Cardiac fibroblast (primary cell): ENCODE results near the gene CHN1.

Experiments used
- DNase-seq, 2 donors: peaks; one replicate each; pipeline versions ENCODE4 v3.0.0 to v3.0.0-alpha.2; 2010; ENCODE audit warnings: low read depth in 2 of 2
- H3K4me3 ChIP-seq, 2 donors: replicated peaks in 1 of 2; 1 replicate in 1 of 2; 2 replicates in 1 of 2; pipeline ENCODE4 v1.5.1; 2011; ENCODE audit warnings: low read depth in 2 of 2, low read length in 2 of 2, mild to moderate bottlenecking in 2 of 2, moderate library complexity in 1 of 2
- TF ChIP-seq, protein P1 (sequence below): IDR thresholded peaks from one replicate; pipeline ENCODE4 v1.5.1; 2011; ENCODE audit warnings: low read depth, mild to moderate bottlenecking, low read length, inconsistent platforms

The CHN1 gene

DNA sequence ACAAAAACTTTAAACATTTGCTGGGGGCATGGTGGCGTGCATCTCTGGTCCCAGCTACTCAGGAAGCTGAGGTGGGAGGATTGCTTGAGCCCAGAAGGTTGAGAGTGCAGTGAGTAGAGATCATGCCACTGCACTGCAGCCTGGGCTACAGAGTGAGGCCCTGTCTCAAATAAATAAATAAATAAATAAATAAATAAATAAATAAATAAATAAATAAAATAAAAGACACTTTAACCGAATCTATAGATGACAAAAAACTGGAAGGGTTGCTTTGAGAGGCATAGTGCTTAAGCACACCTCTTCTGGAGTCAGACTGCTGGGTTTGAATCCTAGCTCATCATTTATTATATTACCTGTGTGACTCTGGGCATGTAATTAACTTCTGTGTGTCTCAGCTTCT, 21.2 kb upstream of the CHN1 start:
- TF ChIP-seq, protein P1, sequence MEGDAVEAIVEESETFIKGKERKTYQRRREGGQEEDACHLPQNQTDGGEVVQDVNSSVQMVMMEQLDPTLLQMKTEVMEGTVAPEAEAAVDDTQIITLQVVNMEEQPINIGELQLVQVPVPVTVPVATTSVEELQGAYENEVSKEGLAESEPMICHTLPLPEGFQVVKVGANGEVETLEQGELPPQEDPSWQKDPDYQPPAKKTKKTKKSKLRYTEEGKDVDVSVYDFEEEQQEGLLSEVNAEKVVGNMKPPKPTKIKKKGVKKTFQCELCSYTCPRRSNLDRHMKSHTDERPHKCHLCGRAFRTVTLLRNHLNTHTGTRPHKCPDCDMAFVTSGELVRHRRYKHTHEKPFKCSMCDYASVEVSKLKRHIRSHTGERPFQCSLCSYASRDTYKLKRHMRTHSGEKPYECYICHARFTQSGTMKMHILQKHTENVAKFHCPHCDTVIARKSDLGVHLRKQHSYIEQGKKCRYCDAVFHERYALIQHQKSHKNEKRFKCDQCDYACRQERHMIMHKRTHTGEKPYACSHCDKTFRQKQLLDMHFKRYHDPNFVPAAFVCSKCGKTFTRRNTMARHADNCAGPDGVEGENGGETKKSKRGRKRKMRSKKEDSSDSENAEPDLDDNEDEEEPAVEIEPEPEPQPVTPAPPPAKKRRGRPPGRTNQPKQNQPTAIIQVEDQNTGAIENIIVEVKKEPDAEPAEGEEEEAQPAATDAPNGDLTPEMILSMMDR: no peak
- H3K4me3 ChIP-seq: no peak overlapping the region
- no peak for DNase-seq

DNA sequence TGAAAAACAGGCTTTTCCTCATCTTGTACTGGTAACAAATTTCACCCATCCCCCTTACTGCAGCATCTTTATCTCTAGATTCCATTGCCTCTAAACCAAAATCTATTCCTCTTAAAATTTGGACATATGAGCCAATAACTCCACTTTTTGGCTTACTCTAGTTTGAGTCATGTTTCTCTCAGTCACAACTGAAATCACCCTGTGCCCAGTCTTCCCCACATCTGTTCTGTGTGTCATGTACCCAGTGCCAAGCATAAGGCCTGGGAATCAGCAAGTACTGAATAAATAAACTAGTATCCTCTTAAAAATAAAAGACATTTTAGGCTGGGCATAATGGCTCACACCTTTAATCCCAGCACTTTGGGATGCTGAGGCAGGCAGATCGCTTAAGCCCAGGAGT, 20.8 kb upstream of the CHN1 start:
- H3K4me3 ChIP-seq: no peak overlapping the region
- DNase-seq: peak; percentile 14 to 55
- TF ChIP-seq, protein P1: no peak

DNA sequence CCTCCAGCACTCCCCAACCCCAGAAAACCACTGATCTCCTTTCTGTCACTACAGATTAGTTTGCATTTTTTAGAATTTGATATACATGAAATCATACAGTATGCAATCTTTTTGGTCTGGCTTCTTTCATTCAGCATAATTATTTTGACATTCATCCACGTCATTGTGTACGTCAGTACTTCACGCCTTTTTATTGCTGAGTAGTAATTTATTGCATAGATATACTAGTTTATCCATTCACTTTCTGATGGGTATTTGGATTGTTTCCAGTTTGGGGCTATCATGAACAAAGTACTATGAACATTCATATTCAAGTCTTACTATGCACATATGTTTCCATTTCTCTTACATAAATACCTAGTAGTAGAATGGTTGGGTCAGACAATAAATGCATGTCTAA, 20.1 kb upstream of the CHN1 start:
- TF ChIP-seq, protein P1: no peak
- DNase-seq: no peak
- H3K4me3 ChIP-seq: no peak overlapping the region

DNA sequence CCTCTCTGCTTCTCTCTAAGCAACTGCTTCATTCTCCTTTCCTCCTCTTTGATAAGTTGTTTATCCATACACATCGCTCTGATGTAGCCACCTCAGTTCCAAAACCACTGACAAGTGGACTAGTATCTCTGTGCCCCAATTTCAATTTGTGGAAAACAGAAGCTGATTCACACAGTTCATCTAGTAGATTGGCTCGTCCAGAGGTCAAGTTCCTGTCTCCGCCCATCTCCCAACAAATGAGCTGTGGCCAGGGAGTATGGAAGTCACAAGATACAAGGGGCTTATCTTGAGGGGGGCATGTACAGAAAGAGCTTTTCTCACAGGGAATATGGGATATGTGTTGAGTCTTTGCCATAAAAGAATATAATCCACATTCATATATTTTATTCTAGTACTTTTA, 17.7 kb upstream of the CHN1 start:
- H3K4me3 ChIP-seq: no peak overlapping the region
- TF ChIP-seq, protein P1: no peak
- DNase-seq: no peak

DNA sequence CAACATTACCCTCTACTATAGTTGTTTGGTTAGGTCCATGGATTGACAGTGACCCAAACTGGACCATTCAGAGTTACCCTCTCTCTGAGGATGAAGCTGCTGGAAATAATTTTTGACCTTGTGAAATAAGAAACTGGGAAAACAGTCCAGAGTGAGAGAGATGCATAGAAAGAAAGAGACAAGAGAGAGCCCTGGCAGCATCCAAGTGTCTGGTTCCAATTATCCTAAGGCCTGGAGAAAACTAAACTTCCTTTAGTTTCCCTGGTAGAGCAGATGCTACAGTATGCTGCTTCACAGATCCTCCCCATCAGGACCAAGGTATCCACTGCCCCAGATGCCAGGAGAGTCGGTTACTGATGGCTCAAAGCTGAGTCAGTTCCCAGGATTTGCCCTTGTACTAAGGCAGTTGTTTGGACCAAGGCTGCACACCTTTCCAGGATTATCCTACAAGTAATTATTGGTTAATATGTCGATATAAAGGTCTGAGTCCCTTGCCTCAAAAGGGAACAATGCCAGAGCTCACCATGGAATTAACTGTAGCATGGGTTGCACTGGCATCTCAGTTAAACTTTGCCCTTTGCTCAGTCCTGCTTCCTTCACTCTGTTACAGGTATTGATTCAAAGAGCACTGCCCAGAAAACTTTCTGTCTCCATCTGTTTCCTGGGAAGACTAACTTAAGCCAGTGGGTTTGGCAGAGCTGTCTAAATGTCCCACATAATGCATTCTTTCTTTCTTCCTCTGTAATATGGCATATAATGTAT, 14.6 kb upstream of the CHN1 start:
- DNase-seq: no peak
- no peak overlapping the region for H3K4me3 ChIP-seq
- TF ChIP-seq, protein P1: no peak

DNA sequence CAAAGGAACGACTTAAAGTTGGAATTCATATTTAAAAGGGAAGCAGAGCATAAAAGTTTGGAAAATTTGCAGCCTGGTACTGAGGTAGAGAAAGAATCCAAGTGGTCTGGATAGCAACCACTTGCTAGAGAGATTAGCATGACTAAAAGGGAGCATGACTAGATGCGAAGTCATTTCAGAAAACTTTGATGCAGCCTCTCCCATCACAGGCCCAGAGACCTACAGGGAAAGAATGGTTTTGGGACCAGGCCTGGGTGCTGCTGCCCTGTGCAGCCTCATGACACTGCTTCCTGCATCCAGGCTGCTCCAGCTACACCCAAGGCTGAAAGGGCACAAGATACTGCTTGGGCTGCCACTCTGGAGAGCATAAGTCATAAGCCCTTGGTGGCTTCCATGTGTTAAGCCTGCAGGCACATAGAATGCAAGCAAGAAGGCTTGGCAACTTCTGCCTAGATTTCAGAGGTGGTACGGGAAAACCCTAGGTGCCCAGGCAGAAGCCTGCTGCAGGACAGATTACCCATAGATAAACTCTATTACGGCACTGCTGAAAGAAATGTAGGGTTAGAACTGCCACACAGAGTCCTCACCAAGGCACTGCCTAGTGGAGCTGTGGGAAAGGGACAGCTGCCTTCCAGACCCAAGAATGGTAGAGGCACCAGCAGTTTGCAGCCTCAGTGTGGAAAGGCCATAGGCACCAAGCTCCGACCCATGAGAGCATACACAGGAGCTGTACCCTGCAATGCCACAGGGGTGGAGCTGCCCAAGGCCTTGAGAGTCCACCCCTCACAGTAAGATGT, 12.6 kb upstream of the CHN1 start:
- no peak for DNase-seq

More for the DNA sequence above, 12.6 kb upstream of the CHN1 start:
- TF ChIP-seq, protein P1: no peak
- H3K4me3 ChIP-seq: no peak overlapping the region
